Body of pancreas (tissue), 4 donors: ENCODE measurements around the gene RAD23B. TPM values are rescaled to one million over a fixed set of nuclear protein-coding genes. Genes with fewer than 3 reads are reported as not detected.

ENCODE experiments used
- ATAC-seq: fragments of 150-250 bp; one replicate; pipeline ENCODE4 v1.9.1; 2016
- DNase-seq, 4 donors: peaks; one replicate each; pipeline ENCODE4 v3.0.0-alpha.2; 2019
- H3K27ac ChIP-seq, 4 donors: fragments of 200-600 bp; sonication (generic); 1 replicate in 3 of 4; 2 replicates in 1 of 4; pipeline versions ENCODE4 v1.5.1 to v1.6.1; 2016 to 2019; ENCODE audit warnings: mild to moderate bottlenecking in 1 of 4, mixed read lengths in 1 of 4, moderate library complexity in 1 of 4
- H3K27me3 ChIP-seq, 2 donors: fragments of 200-600 bp; sonication (generic); one replicate each; pipeline ENCODE4 v1.6.0; 2016; ENCODE audit warnings: mild to moderate bottlenecking in 1 of 2
- H3K36me3 ChIP-seq, 2 donors: fragments of 200-600 bp; sonication (generic); replicated peaks in 1 of 2; 2 replicates each; pipeline ENCODE4 v1.5.1; 2016; ENCODE audit warnings: low read depth in 2 of 2; ENCODE audit not compliant: insufficient read depth in 1 of 2
- H3K4me1 ChIP-seq: fragments of 200-600 bp; sonication (generic); one replicate; pipeline ENCODE4 v1.6.0; 2016
- H3K4me3 ChIP-seq, 2 donors: fragments of 200-600 bp; sonication (generic); 1 replicate in 1 of 2; 2 replicates in 1 of 2; pipeline ENCODE4 v1.5.1; 2016 to 2019
- H3K9me3 ChIP-seq, 3 donors: fragments of 200-600 bp; sonication (generic); 1 replicate in 2 of 3; 2 replicates in 1 of 3; pipeline ENCODE4 v1.5.1; 2016
- CTCF ChIP-seq, 7 experiments: fragments of 450-650 bp in 4 of 7; fragments of 200-600 bp in 3 of 7; sonication (generic) in 3 of 7; IDR thresholded peaks; one replicate each; pipeline ENCODE4 v1.5.1; 2016 to 2019; ENCODE audit warnings: antibody characterized with exemption in 7 of 7
- POLR2A ChIP-seq, 3 donors: fragments of 450-650 bp; IDR thresholded peaks; one replicate each; pipeline ENCODE4 v1.6.1; 2016; ENCODE audit warnings: antibody characterized with exemption in 3 of 3, mild to moderate bottlenecking in 2 of 3
- WGBS, 2 donors: methylation state at CpG; one replicate each; pipeline ENCODE4 v1.1.5; 2017; 5-methylcytosine and 5-hydroxymethylcytosine counted together
- intact Hi-C: fragments of 100-400 bp; cut with DNase I; formaldehyde crosslinking; loops from one replicate; pipeline ENCODE4 v1.15.1; 2023
- total RNA-seq, 2 donors: library from RNA; depleted of rRNA; stranded (reverse); fragments of >200 nt; gene quantifications; one replicate each; pipeline ENCODE4 v1.1.0, GENCODE V29; 2016

RAD23B gene
- total RNA-seq, 2 donors from 2014 or later: 47.1 to 50.6 TPM

DNA sequence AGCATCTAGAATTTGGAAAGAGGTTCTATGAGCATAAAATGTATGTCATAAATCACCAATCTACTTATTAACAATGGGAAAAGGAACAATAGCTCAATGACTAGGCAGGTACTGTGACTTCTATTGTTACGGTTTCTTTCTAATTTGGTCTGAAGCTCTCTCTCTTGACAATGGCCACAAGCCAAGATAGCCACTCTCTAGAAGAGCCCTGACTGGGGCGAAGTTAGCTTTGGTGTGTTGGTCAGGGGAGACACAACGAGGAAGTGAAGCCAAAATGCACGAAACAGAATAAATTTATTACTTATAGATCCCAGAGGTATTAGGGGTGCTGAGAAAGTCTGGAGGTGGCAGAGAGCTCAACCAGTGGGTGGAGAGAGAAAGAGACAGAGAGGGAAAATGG is 9.4 kb upstream of the RAD23B start:
- TF ChIP-seq CTCF (IDR thresholded peaks at IDR 0.05): no peak
- no peak for TF ChIP-seq POLR2A (IDR thresholded peaks at IDR 0.05)
- no peak overlapping the region for H3K27ac ChIP-seq
- H3K36me3 ChIP-seq: no peaks in the 10 kb centered on the region
- ATAC-seq (no peak), DNase-seq (no peak)
- no peaks in the 10 kb centered on the region for H3K4me1 ChIP-seq
- 44 to 64% methylated on average over 4 of the region's 4 CpGs for WGBS, 2 donors
- H3K27me3 ChIP-seq: no peaks in the 10 kb centered on the region
- intact Hi-C loops: no loop called here
- no peaks in the 10 kb centered on the region for H3K9me3 ChIP-seq
- H3K4me3 ChIP-seq: no peak overlapping the region

GRCh38 chr9:107274096-107274495 is 9.0 kb upstream of the RAD23B start:
- Histone ChIP-seq H3K36me3 (no peaks in the 10 kb centered on the region), H3K4me3 (no peak overlapping the region), H3K4me1 (no peaks in the 10 kb centered on the region), H3K27ac (no peak overlapping the region), H3K27me3 (no peaks in the 10 kb centered on the region), H3K9me3 (no peaks in the 10 kb centered on the region)
- DNase-seq (no peak), ATAC-seq (no peak)
- TF ChIP-seq CTCF (IDR thresholded peaks at IDR 0.05) (no peak), POLR2A (IDR thresholded peaks at IDR 0.05) (no peak)
- intact Hi-C loops: no loop called here
- WGBS, 2 donors: 47 to 63% methylated on average over 1 of the region's 1 CpG

GRCh38 chr9:107274953-107275422 is 8.1 kb upstream of the RAD23B start:
- Histone ChIP-seq H3K4me1 (no peaks in the 10 kb centered on the region), H3K36me3 (no peaks in the 10 kb centered on the region), H3K27me3 (no peaks in the 10 kb centered on the region), H3K4me3 (no peak overlapping the region), H3K27ac (no peak overlapping the region), H3K9me3 (no peaks in the 10 kb centered on the region)
- WGBS, 2 donors: 60 to 67% methylated on average over 4 of the region's 4 CpGs
- ATAC-seq: peak; percentile 56
- no peak for TF ChIP-seq POLR2A (IDR thresholded peaks at IDR 0.05)
- no peak for TF ChIP-seq CTCF (IDR thresholded peaks at IDR 0.05)
- intact Hi-C loops: no loop called here
- DNase-seq: peak in 1 of 4 donors; percentile 23

GRCh38 chr9:107275530-107275929 is 7.5 kb upstream of the RAD23B start:
- intact Hi-C loops: no loop called here
- TF ChIP-seq POLR2A (IDR thresholded peaks at IDR 0.05) (no peak), CTCF (IDR thresholded peaks at IDR 0.05) (no peak)
- Histone ChIP-seq H3K27me3 (no peaks in the 10 kb centered on the region), H3K4me1 (no peaks in the 10 kb centered on the region), H3K4me3 (no peak overlapping the region), H3K27ac (no peak overlapping the region), H3K36me3 (no peaks in the 10 kb centered on the region), H3K9me3 (no peaks in the 10 kb centered on the region)
- no peak for ATAC-seq
- DNase-seq: no peak
- WGBS, 2 donors: 92 to 93% methylated on average over 2 of the region's 2 CpGs

DNA sequence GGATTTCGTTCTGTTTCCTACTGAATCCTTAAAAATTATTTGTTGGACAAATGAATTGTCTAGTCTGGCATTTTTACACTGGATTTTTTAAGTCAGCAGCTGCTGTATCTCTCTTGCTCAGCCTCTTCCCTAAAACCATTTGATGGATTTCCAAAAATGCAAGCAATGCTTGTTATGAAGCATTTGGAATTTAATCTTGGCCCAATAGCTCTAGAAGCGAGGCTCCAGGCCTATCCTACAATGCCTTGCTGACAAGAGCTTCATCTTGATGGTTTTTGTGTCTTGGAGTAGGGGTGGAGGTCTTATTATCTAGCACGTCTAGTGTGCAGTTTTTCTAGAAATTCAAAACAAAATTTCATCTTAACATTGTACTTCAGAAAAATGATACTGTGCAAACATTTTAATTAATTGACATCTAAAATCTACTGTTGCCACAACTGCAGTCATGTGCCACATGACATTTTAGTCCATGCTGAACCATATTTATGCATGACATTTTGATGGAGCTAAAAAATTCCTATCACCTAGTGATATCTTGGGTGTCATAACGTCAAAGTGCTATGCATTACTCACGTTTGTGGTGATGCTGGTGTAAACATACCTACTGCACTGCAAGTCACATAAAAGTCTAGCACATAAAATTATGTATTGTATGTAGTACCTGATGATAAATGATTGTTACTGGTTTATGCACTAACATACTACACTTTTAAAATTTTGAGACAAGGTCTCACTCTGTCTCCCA is 5.9 kb upstream of the RAD23B start:
- Histone ChIP-seq H3K4me3 (no peak overlapping the region), H3K4me1 (peaks cover 5% of the 10 kb centered on the region), H3K36me3 (no peaks in the 10 kb centered on the region), H3K27ac (no peak overlapping the region), H3K9me3 (no peaks in the 10 kb centered on the region), H3K27me3 (no peaks in the 10 kb centered on the region)
- 70 to 75% methylated on average over 5 of the region's 5 CpGs for WGBS, 2 donors
- intact Hi-C loops: no loop called here
- DNase-seq: no peak
- ATAC-seq: no peak
- TF ChIP-seq POLR2A (IDR thresholded peaks at IDR 0.05) (no peak), CTCF (IDR thresholded peaks at IDR 0.05) (no peak)
